Measurements from ENCODE around the gene LBH.

The LBH gene

DNA sequence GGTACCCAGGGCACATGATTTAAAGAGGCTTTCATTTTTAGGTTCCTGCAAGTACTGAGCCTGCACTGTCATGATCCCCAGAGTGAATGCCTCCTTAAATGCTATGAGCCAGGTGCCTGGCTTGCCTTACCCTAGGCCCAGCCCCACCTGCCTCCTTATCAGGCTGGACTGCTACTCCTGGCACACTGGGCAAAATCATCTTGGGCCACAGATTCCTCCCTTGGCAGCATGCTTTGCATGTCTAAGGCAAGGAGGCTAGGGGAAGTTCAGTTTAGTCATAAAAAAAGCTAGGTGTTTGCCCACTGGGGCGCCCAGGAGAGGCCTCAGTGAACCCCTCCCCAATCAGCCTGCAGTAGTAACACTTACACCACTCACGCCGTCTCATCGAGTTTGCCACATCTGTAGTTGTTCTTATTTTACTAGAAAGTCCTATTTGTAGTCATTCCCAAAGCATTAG lies 45.1 kb downstream of the LBH start:
- peak; percentile 62 for DNase-seq (ENCODE audit: low read depth)
- TF ChIP-seq, protein P1, sequence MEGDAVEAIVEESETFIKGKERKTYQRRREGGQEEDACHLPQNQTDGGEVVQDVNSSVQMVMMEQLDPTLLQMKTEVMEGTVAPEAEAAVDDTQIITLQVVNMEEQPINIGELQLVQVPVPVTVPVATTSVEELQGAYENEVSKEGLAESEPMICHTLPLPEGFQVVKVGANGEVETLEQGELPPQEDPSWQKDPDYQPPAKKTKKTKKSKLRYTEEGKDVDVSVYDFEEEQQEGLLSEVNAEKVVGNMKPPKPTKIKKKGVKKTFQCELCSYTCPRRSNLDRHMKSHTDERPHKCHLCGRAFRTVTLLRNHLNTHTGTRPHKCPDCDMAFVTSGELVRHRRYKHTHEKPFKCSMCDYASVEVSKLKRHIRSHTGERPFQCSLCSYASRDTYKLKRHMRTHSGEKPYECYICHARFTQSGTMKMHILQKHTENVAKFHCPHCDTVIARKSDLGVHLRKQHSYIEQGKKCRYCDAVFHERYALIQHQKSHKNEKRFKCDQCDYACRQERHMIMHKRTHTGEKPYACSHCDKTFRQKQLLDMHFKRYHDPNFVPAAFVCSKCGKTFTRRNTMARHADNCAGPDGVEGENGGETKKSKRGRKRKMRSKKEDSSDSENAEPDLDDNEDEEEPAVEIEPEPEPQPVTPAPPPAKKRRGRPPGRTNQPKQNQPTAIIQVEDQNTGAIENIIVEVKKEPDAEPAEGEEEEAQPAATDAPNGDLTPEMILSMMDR (conservative IDR thresholded peaks at IDR 0.05; ENCODE audit: low read length) = no peak
- H3K4me3 ChIP-seq (ENCODE audit: low read length) = no peak overlapping the region

DNA sequence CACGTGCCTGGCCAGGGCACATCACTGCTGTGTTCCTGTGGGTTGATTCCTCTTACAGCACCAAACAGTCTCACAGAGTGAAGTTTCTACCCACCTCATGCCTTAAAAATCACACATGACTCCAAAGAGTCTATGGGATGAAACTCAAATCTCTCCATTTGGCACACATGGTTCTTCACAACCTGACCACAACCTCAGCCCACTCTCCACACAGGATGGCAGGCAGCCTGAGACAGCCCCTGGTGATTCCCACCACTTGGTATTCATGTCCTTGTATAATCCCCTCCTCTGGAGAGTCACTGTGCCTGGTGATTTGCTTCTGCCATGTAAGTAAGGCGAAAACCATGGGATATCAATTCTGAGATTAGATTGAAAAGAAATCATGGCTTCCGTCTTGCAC lies 46.2 kb downstream of the LBH start:
- no peak for DNase-seq (ENCODE audit: low read depth)
- TF ChIP-seq, protein P1 (conservative IDR thresholded peaks at IDR 0.05; ENCODE audit: low read length) = no peak
- no peak overlapping the region for H3K4me3 ChIP-seq (ENCODE audit: low read length)

DNA sequence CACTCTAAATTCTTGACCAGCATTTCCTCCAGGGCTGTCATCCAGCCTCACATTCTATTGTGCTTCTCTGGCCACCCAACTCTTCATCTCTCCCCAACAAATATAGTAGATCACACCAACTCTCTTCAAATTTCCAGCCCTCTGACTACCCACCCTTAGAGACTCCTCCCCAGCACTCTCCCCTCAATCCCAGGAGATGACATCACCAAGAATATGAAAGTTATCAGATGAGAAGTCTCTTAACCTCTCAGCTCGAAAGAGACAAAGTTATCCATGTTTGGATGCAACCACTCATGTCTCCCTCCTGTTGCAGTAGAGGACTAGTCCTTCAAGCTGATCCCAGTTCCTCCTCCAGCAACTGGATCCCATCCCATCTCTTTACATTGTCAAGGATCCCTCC lies 47.1 kb downstream of the LBH start:
- no peak overlapping the region for H3K4me3 ChIP-seq (ENCODE audit: low read length)
- TF ChIP-seq, protein P1 (conservative IDR thresholded peaks at IDR 0.05; ENCODE audit: low read length) = no peak
- no peak for DNase-seq (ENCODE audit: low read depth)

DNA sequence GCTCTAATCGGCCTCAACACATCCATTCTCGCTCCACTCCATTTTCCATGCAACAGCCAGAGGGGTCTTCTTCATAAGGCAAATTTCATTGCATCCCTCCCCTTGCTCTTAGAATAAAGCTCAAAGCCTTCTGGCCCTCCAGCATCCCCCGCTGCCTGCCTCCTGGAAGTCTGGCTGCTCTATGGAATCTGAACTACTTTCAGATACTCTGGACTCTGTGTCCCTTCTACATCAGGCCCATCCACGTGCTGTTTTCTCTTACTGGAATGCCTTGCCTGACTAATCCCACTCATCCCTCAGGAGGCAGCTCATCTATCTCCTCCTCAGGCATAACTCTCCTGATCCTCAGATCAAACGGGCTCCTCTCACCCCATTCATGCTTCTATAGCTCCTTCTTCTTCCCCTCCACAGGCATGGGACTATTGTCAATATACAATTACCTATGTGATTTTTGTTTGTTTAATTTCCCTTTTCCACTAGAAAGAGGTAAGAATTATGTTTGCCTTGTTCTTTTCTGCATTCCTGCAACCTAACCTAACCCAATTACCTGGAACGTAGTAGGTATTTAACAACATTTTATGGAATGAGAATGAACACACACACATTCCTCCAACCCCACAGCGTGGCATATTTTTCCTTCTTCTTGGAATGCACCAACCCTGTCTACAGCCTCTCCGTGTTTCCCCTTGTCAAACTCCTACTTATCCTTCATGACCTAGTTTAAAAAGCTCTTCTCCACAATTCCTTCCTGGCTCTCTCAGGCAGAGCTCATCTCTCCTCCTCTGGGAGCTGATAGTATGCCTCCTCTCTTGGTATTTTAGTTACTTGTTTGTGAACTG lies 49.5 kb downstream of the LBH start:
- TF ChIP-seq, protein P1 (conservative IDR thresholded peaks at IDR 0.05; ENCODE audit: low read length) = no peak
- H3K4me3 ChIP-seq (ENCODE audit: low read length) = no peak overlapping the region
- DNase-seq (ENCODE audit: low read depth) = no peak

DNA sequence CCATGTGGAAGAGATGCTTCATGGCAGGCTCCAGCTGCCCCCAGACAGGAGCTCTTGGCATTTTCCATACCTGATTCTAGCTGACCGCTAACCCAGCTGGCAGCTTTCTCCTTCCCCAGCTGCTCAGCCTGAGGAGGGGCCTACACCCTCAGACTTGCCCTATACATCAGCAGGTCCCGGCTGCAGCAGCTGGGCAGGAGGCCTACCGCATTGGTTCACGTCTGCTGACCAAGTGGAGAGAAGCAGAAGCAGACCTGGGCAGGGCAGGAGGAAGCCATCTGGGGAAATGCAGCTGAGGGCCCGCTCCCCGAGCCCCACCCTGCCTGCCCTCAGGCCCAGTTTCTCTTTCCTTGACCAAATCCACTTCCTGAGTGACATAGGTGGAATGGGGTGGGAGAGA lies 50.7 kb downstream of the LBH start:
- H3K4me3 ChIP-seq (ENCODE audit: low read length) = no peak overlapping the region
- TF ChIP-seq, protein P1 (conservative IDR thresholded peaks at IDR 0.05; ENCODE audit: low read length) = no peak
- DNase-seq (ENCODE audit: low read depth) = no peak

DNA sequence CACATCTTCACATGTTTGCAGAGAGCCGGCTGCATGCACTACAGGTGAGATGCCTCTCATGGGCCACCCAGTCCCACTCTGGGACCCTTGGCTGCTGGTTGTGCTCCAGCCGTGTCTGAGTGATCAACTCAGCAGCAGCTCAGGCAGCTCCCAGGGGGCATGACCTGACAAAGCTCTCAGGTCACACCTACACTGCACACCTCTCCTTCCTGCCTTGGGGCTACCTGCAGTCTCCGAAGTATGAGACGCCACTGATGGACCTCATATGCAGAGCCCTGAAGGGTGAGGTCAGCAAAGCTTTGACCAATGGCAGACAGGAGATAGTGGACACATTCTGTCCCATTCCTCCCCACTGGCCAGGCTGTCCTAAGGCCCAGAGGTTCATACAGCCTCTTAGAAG lies 51.4 kb downstream of the LBH start:
- no peak for DNase-seq (ENCODE audit: low read depth)
- TF ChIP-seq, protein P1 (conservative IDR thresholded peaks at IDR 0.05; ENCODE audit: low read length) = no peak
- H3K4me3 ChIP-seq (ENCODE audit: low read length) = no peak overlapping the region

DNA sequence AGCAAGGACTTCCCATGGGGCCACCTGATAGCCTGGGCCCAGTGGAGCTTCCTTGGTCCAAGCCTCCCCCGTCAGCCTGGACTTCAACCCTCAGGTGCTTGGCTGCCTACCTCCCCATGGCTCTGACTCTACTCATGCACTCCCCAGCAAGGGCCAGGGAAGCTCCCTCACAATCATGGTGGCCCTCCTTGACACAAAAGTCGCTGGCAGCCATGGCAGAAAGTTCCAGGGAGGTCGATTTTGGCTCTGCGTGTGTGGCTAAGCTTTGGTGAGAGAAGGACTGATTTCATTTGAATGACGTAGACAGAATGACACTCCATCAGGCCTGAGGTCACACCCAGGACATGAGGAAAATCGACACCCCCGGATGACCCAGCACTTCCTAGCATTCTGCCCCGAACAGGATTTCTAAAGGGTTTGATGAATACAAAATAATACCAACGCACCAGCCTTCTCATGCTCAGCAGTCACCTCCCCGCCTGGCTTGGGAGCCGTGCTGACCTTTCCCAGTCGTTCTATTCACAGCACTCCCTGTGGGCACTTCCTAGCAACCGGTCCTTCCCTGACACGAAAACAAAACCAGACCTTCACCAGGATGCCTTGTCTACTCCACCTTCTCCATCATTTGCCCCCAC lies 52.7 kb downstream of the LBH start:
- DNase-seq (ENCODE audit: low read depth) = no peak
- TF ChIP-seq, protein P1 (conservative IDR thresholded peaks at IDR 0.05; ENCODE audit: low read length) = no peak
- no peak overlapping the region for H3K4me3 ChIP-seq (ENCODE audit: low read length)

Measured in AG10803 (cell line).